Globus pallidus (tissue), 1 donor: ENCODE results near the gene TMEM263.
"Not testable (repeated sequence)": the region's sequence is repeated elsewhere in the genome, so short reads cannot be mapped to it uniquely, and the experiment has no call there.

Experiments used
- DNase-seq: peaks from one replicate; pipeline ENCODE4 v3.0.0-alpha.2; 2015; ENCODE audit warnings: low spot score

TMEM263 gene

GRCh38 chr12:106986135-106986534 lies 30.4 kb downstream of the TMEM263 start:
- no peak for DNase-seq

GRCh38 chr12:106986625-106987389 lies 31.1 kb downstream of the TMEM263 start, which contains the start of gene MTERF2:
TSS of gene MTERF2 (minus strand) at chr12:106987146. CDS start at chr12:106978714, 8,432 bp downstream.
- DNase-seq: peak; percentile 96

DNA sequence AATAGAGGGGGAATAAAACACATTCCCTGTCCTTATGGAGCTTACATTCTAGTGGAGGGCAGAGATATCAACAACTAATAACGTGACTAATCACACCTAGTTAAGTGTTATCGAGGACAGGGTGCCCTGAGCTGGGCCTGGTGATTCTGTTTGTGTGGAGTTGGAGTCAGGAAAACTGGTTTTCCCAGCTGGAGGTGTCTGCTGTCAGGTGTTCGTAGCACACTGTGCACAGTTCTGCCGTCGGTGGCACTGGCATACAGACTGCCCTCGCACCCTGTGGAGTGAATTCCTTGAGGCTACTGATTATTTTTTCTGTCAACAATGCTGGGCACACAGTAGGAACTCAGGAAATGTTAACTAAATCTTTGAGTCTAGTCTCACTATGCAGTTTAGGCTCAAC lies 32.1 kb downstream of the TMEM263 start:
- DNase-seq: no peak

DNA sequence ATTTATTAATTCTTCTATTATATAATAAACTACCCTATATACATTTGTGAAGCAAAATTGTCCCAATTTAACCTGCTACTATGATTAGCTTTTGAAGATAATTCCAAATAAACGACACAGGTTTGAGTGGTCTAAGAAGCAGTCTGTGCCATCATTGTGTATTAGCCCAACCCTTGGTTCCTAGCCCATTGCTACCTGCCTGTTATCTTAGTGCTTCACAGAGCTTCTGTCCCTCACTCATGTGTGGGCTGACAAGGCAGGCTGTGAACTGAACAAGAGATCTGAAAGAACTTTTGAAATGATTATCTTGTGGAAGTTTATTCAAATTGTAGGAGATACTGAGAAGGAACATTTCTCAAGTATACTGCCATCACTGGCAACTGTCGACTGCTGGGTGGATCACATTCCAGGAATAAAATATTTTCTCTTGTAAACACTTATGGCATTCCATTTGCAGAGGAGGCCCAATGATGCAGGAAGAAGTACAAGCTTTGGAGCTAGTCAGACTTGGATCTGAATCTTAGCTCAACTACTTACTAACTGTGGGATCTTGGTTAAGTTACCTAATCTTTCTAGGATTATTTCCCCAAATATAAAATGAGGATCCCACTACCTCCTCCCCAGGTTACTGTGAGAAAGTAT lies 39.0 kb downstream of the TMEM263 start:
- DNase-seq: no peak

DNA sequence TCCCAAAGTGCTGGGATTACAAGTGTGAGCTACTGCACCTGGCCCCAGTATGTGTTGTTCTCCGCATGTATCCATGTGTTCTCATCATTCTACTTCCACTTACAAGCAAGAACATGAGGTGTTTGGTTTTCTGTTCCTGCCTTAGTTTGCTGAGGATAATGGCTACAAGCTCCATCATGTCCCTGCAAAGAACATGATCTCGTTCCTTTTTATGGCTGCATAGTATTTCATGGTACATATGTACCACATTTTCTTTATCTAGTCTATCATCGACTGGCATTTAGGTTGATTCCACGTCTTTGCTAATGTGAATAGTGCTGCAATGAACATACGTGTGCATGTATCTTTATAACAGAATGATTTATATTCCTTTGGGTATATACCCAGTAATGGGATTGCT lies 40.4 kb downstream of the TMEM263 start:
- DNase-seq: not testable (repeated sequence)

DNA sequence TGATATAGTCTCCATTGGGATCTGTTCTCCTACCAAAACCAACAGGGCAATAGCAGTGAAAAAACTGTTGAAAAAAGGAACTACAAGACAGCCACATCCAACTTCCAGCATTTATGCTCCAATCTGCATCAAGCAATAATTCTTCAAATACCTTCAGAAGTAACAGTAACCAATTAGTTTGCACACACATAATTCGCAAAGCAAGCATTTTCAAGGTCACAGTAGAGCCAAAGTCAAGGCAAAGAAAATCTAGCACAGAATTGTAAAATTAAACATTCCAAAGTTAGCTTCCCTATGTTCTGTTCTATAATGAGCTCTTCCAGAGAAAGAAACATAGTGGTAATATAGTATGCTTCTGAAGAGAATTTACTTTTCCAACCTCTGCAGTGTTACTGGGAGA lies 42.2 kb downstream of the TMEM263 start:
- DNase-seq: no peak

GRCh38 chr12:106999446-106999845 lies 43.7 kb downstream of the TMEM263 start:
- no peak for DNase-seq

DNA sequence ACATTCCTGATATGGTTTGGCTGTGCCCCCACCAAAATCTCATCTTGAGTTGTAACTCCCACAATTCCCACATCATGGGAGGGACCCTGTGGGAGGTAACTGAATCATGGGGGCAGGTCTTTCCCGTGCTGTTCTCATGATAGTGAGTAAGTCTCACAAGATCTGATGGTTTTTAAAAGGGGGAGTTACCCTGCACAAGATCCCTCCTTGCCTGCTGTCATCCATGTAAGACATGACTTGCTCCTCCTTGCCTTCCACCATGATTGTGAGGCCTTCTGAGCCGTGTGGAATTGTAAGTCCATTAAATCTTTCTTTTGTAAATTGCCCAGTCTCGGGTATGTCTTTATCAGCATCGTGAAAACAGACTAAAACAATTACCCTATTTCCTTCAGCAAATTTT lies 47.0 kb downstream of the TMEM263 start:
- not testable (repeated sequence) for DNase-seq

DNA sequence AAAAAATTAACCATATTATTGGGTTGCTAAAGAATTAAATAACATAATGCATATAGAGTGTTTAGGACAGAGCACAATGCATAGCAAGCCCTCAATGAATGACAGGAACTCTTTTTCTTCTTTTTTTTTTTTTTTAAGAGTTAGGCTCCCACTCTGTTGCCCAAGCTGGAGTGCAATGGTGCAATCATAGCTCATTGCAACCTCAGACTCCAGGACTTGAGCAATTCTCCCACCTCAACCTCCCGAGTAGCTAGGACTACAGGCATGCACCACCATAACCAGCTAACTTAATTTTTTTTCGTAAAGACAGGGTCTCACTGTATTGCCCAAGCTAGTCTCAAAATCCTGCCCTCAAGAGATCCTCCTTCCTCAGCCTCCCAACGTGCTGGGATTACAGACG lies 51.7 kb downstream of the TMEM263 start:
- DNase-seq: no peak

- no peak for DNase-seq
Measured at GRCh38 chr12:107011519-107011918, 55.8 kb downstream of the TMEM263 start.

DNA sequence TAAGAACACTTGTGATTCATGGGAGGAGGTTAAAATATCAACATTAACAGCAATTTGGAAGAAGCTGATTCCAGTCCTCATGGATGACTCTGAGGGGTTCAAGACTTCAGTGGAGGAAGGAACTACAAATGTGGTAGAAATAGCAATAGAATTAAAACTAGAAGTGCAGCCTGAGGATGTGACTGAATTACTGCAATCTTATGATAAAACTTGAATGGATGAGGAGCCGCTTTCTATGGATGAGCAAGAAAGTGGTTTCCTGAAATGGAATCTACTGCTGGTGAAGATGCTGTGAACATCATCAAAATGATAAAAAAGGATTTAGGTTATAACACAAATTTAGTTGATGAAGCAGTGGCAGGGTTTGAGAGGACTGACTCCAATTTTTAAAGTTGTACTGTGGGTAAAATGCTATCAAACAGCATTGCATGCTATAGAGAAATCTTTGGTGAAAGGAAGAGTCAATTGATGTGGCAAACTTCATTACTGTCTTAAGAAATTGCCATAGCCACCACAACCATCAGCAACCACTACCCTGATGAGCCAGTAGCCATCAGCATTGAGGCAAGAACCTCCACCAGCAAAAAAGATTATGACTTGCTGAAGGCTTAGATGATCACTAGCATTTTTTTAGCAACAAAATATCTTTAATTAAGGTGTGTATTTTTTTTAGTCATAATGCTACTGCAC lies 57.2 kb downstream of the TMEM263 start:
- no peak for DNase-seq

DNA sequence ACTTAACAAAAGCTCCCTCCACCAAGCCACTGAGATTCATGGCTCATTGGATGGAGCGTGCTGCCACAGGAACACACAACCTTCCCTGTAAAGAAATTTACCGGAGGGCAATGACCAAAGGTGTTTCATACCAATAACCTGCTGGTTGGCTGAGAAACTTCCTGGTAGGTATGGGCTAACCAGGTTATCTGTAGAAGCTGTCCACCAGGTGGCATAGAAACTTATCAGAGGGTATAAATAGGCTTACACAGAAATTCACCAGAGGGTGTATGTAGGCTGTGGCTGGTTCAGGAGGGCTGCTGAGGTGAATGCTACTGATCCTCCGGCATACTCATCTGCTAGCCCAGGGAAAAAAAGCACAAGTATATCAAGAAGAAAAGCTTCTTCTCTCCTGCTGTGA lies 58.3 kb downstream of the TMEM263 start:
- no peak for DNase-seq

GRCh38 chr12:107017042-107017441 lies 61.3 kb downstream of the TMEM263 start:
- DNase-seq: no peak

DNA sequence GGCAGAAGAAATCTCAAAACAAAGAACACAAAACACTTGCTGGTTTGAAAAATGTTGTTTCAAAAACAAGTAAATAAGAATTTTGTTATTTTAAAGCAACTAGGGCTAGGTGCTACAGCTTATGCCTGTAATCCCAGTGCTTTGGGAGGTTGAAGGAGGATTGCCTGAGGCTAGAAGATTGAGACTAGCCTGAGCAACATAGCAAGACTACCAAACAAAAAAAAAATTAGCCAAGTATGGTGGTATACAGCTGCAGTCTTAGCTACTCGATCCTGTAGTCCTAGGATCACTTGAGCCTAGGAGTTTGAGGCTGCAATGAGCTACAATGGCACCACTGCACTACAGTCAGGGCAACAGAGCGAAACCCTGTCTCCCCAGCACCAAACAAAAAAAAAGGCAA lies 63.8 kb downstream of the TMEM263 start:
- no peak for DNase-seq
